Stomach (tissue), 9 donors: Measurements from ENCODE around the gene PTH2. TPM values are rescaled to one million over a fixed set of nuclear protein-coding genes. Genes with fewer than 3 reads are reported as not detected.

Source experiments
- DNase-seq, 2 donors: peaks; one replicate each; pipeline versions ENCODE4 v3.0.0 to v3.0.0-alpha.2; 2013 to 2019
- H3K27ac ChIP-seq, 5 donors: fragments of 200-600 bp in 4 of 5; sonication (generic) in 4 of 5; one replicate each; pipeline ENCODE4 v1.5.1; 2013 to 2019; ENCODE audit warnings: mild to moderate bottlenecking in 1 of 5, moderate library complexity in 1 of 5
- H3K27me3 ChIP-seq, 3 donors: fragments of 200-600 bp; sonication (generic); one replicate each; pipeline ENCODE4 v1.5.1; 2017 to 2019; ENCODE audit warnings: mixed run types in 1 of 3
- H3K36me3 ChIP-seq, 4 donors: fragments of 200-600 bp; sonication (generic); 1 replicate in 3 of 4; 2 replicates in 1 of 4; pipeline ENCODE4 v1.5.1; 2016 to 2019
- H3K4me1 ChIP-seq, 4 donors: fragments of 200-600 bp; sonication (generic); one replicate each; pipeline ENCODE4 v1.5.1; 2016 to 2019
- H3K4me3 ChIP-seq, 4 donors: fragments of 200-600 bp; sonication (generic) in 3 of 4; one replicate each; pipeline ENCODE4 v1.5.1; 2016 to 2019; ENCODE audit warnings: mild to moderate bottlenecking in 1 of 4
- H3K9me3 ChIP-seq, 4 donors: fragments of 200-600 bp; sonication (generic); one replicate each; pipeline ENCODE4 v1.5.1; 2016 to 2019
- CTCF ChIP-seq, 7 experiments: fragments of 450-650 bp in 4 of 7; fragments of 200-600 bp in 3 of 7; sonication (generic) in 3 of 7; IDR thresholded peaks; one replicate each; pipeline ENCODE4 v1.5.1; 2016 to 2019; ENCODE audit warnings: antibody characterized with exemption in 7 of 7, control low read depth in 2 of 7, mild to moderate bottlenecking in 1 of 7
- EP300 ChIP-seq: sonication (generic); formaldehyde crosslinking; IDR thresholded peaks from one replicate; pipeline ENCODE4 v1.6.1; 2017; ENCODE audit warnings: antibody characterized with exemption
- POLR2A ChIP-seq, 4 donors: fragments of 450-650 bp; IDR thresholded peaks; one replicate each; pipeline ENCODE4 v1.6.1; 2016; ENCODE audit warnings: antibody characterized with exemption in 4 of 4, control low read depth in 2 of 4, mild to moderate bottlenecking in 1 of 4, moderate library complexity in 1 of 4
- POLR2AphosphoS5 ChIP-seq, 3 donors: sonication (generic); formaldehyde crosslinking; IDR thresholded peaks; one replicate each; pipeline ENCODE4 v1.6.1; 2016; ENCODE audit warnings: antibody characterized with exemption in 3 of 3
- WGBS, 5 donors: extraction: QIAGEN DNeasy Blood & Tissue Kit in 3 of 5; methylation state at CpG; one replicate each; pipeline versions ENCODE4 v1.1.5 to v1.1.7; 2013 to 2018; 5-methylcytosine and 5-hydroxymethylcytosine counted together
- intact Hi-C: fragments of 100-400 bp; cut with DNase I; formaldehyde crosslinking; loops from one replicate; pipeline ENCODE4 v1.15.1; 2023; ENCODE audit warnings: low total_unique reads
- polyA plus RNA-seq, 3 donors: library from polyadenylated mRNA; stranded (reverse); fragments of 200-250 nt; gene quantifications; one replicate each; pipeline ENCODE4 v1.2.3, GENCODE V29; 2013
- total RNA-seq, 5 donors: library from RNA; depleted of rRNA; stranded (reverse); fragments of >200 nt; gene quantifications; one replicate each; pipeline versions ENCODE4 v1.1.0 to v1.2.3, GENCODE V29; 2014 to 2016
- donor health status: healthy with polysubstance abuse.
- donor health status: Bipolar disorder and iron deficiency.
- donor health status: healthy.

Gene PTH2
- total and polyA plus RNA-seq, 8 donors, result not detected

GRCh38 chr19:49396738-49397505, 26.3 kb downstream of the PTH2 start:
- Histone ChIP-seq H3K27me3 (peaks cover 0 to 52% (median 7%) of the 10 kb centered on the region in 3 donors), H3K9me3 (no peaks in the 10 kb centered on the region), H3K4me1 (peaks cover 0 to 1% (median 0%) of the 10 kb centered on the region in 4 donors), H3K4me3 (no peak overlapping the region), H3K36me3 (no peaks in the 10 kb centered on the region), H3K27ac (no peak overlapping the region)
- TF ChIP-seq EP300 (no peak), CTCF (IDR thresholded peaks at IDR 0.05) (no peak), POLR2A (IDR thresholded peaks at IDR 0.05) (no peak), POLR2AphosphoS5 (IDR thresholded peaks at IDR 0.05) (no peak)
- WGBS, 5 donors, result 74 to 81% (median 75%) methylated on average over 8 of the region's 8 CpGs
- DNase-seq, result no peak
- intact Hi-C loops, result loop anchor here (5.0 kb wide), 1 partner anchor 35 kb away; no protein-coding TSS in a partner anchor

GRCh38 chr19:49395581-49396407, 27.4 kb downstream of the PTH2 start:
- H3K27ac ChIP-seq, result no peak overlapping the region
- intact Hi-C loops, result loop anchor here (5.0 kb wide), 1 partner anchor 37 kb away; no protein-coding TSS in a partner anchor
- no peak for DNase-seq

GRCh38 chr19:49393881-49394280, 29.4 kb downstream of the PTH2 start:
- intact Hi-C loops, result loop anchor here (5.0 kb wide), 1 partner anchor 48 kb away; the partner anchor contains the start of gene SLC17A7
- 51 to 64% (median 61%) methylated on average over 5 of the region's 5 CpGs for WGBS, 5 donors
- TF ChIP-seq POLR2A (IDR thresholded peaks at IDR 0.05) (no peak), EP300 (no peak), POLR2AphosphoS5 (IDR thresholded peaks at IDR 0.05) (no peak), CTCF (IDR thresholded peaks at IDR 0.05) (no peak)
- Histone ChIP-seq H3K27ac (no peak overlapping the region), H3K9me3 (no peaks in the 10 kb centered on the region), H3K27me3 (peaks cover 0 to 66% (median 7%) of the 10 kb centered on the region in 3 donors), H3K4me3 (no peak overlapping the region), H3K36me3 (no peaks in the 10 kb centered on the region), H3K4me1 (peaks cover 0 to 6% (median 1%) of the 10 kb centered on the region in 4 donors)
- DNase-seq, result no peak

More at GRCh38 chr19:49395581-49396407, 27.4 kb downstream of the PTH2 start:
- TF ChIP-seq CTCF (IDR thresholded peaks at IDR 0.05) (no peak), POLR2A (IDR thresholded peaks at IDR 0.05) (no peak), POLR2AphosphoS5 (IDR thresholded peaks at IDR 0.05) (no peak), EP300 (no peak)
- Histone ChIP-seq H3K4me1 (peaks cover 0 to 6% (median 1%) of the 10 kb centered on the region in 4 donors), H3K4me3 (no peak overlapping the region), H3K36me3 (no peaks in the 10 kb centered on the region), H3K27me3 (peaks cover 0 to 55% (median 7%) of the 10 kb centered on the region in 3 donors), H3K9me3 (no peaks in the 10 kb centered on the region)
- WGBS, 5 donors, result 68 to 78% (median 74%) methylated on average over 13 to 15 of the region's 15 CpGs
